HG02840 (cell line): ENCODE measurements around the gene CABYR.
"Not testable (repeated sequence)": the region's sequence is repeated elsewhere in the genome, so short reads cannot be mapped to it uniquely, and the experiment has no call there.

Experiments
- ATAC-seq: cut with Tn5 transposase; IDR thresholded peaks from one replicate; pipeline ENCODE4 v1.9.1; 2021; ENCODE audit warnings: mild to moderate bottlenecking, moderate library complexity, moderate number of reproducible peaks; ENCODE audit not compliant: unreplicated experiment, low FRiP score

Gene CABYR

GRCh38 chr18:24127735-24128134 is 11.1 kb upstream of the CABYR start:
- no peak for ATAC-seq

GRCh38 chr18:24128700-24129099 is 10.2 kb upstream of the CABYR start:
- no peak for ATAC-seq

- no peak for ATAC-seq
Measured at GRCh38 chr18:24130494-24130893, 8.4 kb upstream of the CABYR start.

GRCh38 chr18:24136967-24137373 is 1.9 kb upstream of the CABYR start:
- ATAC-seq: no peak

- no peak for ATAC-seq
Measured at GRCh38 chr18:24138409-24138788, 463 bp upstream of the CABYR start.

- ATAC-seq: no peak
Measured at GRCh38 chr18:24140697-24141096, 1.8 kb downstream of the CABYR start.

GRCh38 chr18:24142376-24142775 is 3.5 kb downstream of the CABYR start:
- ATAC-seq: no peak

- ATAC-seq: not testable (repeated sequence)
Measured at GRCh38 chr18:24149591-24149990, 10.7 kb downstream of the CABYR start.

GRCh38 chr18:24153397-24153796 is 14.5 kb downstream of the CABYR start:
- ATAC-seq: no peak

- ATAC-seq: no peak
Measured at GRCh38 chr18:24157855-24158254, 19.0 kb downstream of the CABYR start.

GRCh38 chr18:24160086-24160485 is 21.2 kb downstream of the CABYR start:
- no peak for ATAC-seq

GRCh38 chr18:24161304-24161703 is 22.4 kb downstream of the CABYR start:
- ATAC-seq: no peak

- ATAC-seq: no peak
Measured at GRCh38 chr18:24168496-24168895, 29.6 kb downstream of the CABYR start.

- no peak for ATAC-seq
Measured at GRCh38 chr18:24170360-24170759, 31.5 kb downstream of the CABYR start.

- no peak for ATAC-seq
Measured at GRCh38 chr18:24173997-24174396, 35.1 kb downstream of the CABYR start.

GRCh38 chr18:24176727-24177416 is 38.0 kb downstream of the CABYR start:
- ATAC-seq: peak; percentile 65

GRCh38 chr18:24177499-24178133 is 38.8 kb downstream of the CABYR start:
- ATAC-seq: no peak

GRCh38 chr18:24180048-24180447 is 41.2 kb downstream of the CABYR start:
- ATAC-seq: no peak

- ATAC-seq: no peak
Measured at GRCh38 chr18:24181806-24182205, 42.9 kb downstream of the CABYR start.

- ATAC-seq: no peak
Measured at GRCh38 chr18:24185805-24186204, 46.9 kb downstream of the CABYR start.

- ATAC-seq: peak; percentile 62
Measured at GRCh38 chr18:24187049-24187448, 48.2 kb downstream of the CABYR start.

- no peak for ATAC-seq
Measured at GRCh38 chr18:24187689-24188088, 48.8 kb downstream of the CABYR start.
